Peyer's patch (tissue), 4 donors: ENCODE measurements around the gene JOSD2.

Experiments used
- POLR2A ChIP-seq, 2 donors: fragments of 450-650 bp; IDR thresholded peaks; one replicate each; pipeline ENCODE4 v1.5.1; 2017; ENCODE audit warnings: antibody characterized with exemption in 2 of 2, mild to moderate bottlenecking in 2 of 2, moderate library complexity in 2 of 2
- TF ChIP-seq, protein P1 (sequence below), 6 experiments: fragments of 450-650 bp in 4 of 6; fragments of 200-600 bp in 2 of 6; sonication (generic) in 1 of 6; IDR thresholded peaks; one replicate each; pipeline ENCODE4 v1.5.1; 2017 to 2019; ENCODE audit warnings: antibody characterized with exemption in 6 of 6, mild to moderate bottlenecking in 3 of 6, moderate library complexity in 1 of 6

DNA sequence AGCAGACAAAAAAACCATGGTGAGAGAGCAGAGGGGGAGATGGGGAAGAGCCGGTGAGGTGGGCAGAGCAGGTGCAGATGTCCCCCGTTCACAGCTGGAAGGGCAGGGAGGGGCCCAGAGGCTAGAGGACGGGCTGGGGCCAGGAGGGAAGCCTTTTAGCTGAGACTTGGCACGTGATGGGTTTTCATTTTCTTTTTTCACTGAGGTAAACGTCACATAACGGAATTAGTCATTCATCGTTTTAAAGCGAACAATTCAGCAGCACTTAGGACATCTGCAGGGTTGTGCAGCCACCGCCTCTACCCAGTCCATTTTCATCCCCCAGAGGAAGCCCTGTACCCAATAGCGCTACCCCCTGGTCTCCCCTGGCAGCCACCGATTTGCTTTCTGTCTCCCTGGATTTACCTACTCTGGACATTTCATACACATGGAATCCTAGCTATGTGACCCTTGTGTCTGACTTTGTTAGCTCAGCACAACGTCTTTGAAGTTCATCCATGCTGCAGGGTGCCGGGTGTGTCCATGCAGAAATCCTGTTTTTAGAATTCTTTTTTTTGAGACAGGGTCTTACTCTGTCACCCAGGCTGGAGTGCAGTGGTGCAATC, 50.7 kb downstream of the JOSD2 start:
- TF ChIP-seq, protein P1, sequence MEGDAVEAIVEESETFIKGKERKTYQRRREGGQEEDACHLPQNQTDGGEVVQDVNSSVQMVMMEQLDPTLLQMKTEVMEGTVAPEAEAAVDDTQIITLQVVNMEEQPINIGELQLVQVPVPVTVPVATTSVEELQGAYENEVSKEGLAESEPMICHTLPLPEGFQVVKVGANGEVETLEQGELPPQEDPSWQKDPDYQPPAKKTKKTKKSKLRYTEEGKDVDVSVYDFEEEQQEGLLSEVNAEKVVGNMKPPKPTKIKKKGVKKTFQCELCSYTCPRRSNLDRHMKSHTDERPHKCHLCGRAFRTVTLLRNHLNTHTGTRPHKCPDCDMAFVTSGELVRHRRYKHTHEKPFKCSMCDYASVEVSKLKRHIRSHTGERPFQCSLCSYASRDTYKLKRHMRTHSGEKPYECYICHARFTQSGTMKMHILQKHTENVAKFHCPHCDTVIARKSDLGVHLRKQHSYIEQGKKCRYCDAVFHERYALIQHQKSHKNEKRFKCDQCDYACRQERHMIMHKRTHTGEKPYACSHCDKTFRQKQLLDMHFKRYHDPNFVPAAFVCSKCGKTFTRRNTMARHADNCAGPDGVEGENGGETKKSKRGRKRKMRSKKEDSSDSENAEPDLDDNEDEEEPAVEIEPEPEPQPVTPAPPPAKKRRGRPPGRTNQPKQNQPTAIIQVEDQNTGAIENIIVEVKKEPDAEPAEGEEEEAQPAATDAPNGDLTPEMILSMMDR (IDR thresholded peaks at IDR 0.05) = no peak
- TF ChIP-seq POLR2A (IDR thresholded peaks at IDR 0.05) = no peak
